GM15510 (cell line): ENCODE results near the gene CD48.

Source experiments
- POLR2A ChIP-seq: IDR thresholded peaks from 3 replicates; pipeline ENCODE4 v1.6.1; 2011; ENCODE audit warnings: borderline replicate concordance; ENCODE audit not compliant: insufficient read length; ENCODE audit errors: extremely low read depth

CD48 gene

DNA sequence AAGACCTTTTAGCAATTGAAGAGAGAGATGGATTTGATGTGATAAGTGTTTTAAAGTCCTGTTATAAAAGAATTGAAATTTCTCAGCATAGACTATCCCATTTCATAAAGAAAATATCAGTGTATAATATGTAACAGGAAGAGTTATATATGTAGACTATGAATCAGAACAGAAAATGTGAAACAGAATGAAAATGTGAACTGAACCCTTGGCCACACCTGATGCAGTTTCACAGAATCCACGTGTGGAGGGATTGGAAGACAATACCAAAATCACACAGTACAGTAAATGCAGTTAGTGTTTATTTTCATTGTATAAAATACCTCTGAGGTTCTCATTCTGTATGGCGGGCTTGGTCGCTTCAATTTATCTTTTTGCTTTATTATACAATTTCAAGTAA lies 54.9 kb downstream of the CD48 start:
- no peak for TF ChIP-seq POLR2A

GRCh38 chr1:160653620-160654016 lies 58.0 kb downstream of the CD48 start:
- TF ChIP-seq POLR2A = no peak

DNA sequence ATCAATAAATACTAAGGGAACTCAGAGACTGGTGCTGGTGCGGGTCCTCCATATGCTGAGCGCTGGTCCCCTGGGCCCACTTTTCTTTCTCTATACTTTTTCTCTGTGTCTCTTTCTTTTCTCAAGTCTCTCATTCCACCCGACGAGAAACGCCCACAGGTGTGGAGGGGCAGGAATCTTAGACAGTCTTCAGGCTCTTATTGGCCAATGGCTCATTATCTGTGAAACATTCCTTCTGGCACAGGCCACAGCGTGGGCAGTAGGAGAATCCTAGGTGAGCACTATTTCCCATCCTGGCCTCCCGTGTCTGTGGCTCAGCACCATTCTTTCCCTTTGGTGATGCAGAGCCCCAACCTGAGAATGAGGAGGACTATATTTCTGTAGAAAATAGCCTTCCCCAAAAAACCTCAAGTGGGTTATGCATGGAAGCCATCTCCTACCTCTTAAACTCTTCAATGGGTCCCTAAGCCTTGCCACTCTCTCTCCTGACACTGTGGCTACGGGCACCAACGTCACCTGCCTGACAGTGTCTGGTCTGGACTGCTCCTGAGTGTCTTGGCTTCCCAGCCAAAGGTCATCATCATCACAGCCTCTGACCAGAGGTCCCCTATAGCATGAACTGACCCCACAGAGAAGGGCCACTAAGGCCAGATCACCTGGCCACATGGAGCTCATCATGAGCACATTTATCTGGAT lies 58.5 kb downstream of the CD48 start:
- TF ChIP-seq POLR2A = peak; percentile 26

DNA sequence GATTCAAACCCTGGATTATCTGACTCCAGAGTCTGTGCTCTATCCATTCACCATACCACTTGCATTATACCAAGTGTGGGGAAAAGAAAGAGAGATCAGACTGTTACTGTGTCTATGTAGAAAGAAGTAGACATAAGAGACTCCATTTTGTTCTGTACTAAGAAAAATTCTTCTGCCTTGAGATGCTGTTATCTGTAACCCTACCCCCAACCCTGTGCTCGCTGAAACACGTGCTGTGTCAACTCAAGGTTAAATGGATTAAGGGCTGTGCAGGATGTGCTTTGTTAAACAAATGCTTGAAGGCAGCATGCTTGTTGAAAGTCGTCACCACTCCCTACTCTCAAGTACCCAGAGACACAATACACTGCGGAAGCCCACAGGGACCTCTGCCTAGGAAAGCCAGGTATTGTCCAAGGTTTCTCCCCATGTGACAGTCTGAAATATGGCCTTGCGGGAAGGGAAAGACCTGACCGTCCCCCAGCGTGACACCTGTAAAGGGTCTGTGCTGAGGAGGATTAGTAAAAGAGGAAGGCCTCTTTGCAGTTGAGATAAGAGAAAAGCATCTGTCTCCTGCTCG lies 59.5 kb downstream of the CD48 start:
- peak; percentile 32 for TF ChIP-seq POLR2A

DNA sequence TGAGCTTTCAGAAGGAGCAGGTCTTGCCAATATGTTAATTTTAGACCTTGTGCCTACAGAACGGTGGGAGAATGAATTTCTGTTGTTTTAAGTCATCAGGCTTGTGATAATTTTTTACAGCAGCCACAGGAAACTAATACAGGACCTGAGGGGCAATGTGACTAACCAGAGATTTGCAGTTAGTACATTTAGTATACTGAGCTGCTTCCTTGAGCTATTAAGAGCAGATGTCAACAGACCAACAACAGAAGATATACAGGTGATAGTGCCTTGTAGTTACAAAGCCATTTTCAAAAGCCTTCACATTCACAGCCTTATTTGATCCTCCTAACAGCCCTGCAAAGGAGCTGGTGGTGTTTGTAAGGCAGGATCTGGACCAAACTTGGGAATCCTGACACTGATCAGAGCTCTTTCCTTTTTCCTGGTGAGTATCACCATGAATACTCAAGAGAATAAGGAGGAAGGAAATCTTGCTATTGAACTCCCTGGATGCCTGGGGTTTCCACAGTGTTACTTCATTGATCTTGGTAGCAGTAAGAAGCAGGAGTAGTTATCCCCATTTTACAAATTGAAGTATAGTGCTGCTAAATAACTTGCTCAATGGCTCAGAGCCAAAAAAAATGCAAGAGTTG lies 60.1 kb downstream of the CD48 start:
- no peak for TF ChIP-seq POLR2A

GRCh38 chr1:160647329-160647720 lies 64.3 kb downstream of the CD48 start:
- no peak for TF ChIP-seq POLR2A

- TF ChIP-seq POLR2A = peak; percentile 93
Measured at GRCh38 chr1:160646711-160647328, 64.8 kb downstream of the CD48 start, which contains the start of gene SLAMF1. Gene SLAMF1, minus strand, starts transcription at chr1:160647044. Its CDS starts 99 bp downstream, at chr1:160646945.

- TF ChIP-seq POLR2A = no peak
Measured at GRCh38 chr1:160646180-160646579, 65.4 kb downstream of the CD48 start.

GRCh38 chr1:160645386-160646130 lies 66.1 kb downstream of the CD48 start:
- peak; percentile 41 for TF ChIP-seq POLR2A

- peak; percentile 41 for TF ChIP-seq POLR2A
Measured at GRCh38 chr1:160644399-160644798, 67.2 kb downstream of the CD48 start.

DNA sequence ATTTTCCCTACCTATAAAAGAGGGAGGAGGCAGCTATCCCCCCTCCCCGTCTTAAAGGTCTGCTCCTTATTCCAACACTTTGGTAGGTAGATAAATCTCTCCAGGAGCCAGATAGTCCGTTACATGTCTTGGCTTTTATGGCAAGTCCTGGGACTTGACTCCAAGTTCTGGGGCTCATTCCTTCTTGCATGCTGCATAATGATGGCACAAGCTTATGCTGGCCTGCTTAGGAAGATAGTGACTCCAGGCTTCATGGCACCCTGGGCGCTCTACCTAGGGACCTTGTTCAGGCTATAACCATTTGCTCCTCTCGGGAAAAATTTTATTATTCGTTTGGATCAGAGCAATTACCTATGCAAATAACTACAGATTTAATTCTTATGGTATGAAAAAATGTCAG lies 68.5 kb downstream of the CD48 start:
- TF ChIP-seq POLR2A = no peak

- no peak for TF ChIP-seq POLR2A
Measured at GRCh38 chr1:160642281-160642644, 69.4 kb downstream of the CD48 start.

DNA sequence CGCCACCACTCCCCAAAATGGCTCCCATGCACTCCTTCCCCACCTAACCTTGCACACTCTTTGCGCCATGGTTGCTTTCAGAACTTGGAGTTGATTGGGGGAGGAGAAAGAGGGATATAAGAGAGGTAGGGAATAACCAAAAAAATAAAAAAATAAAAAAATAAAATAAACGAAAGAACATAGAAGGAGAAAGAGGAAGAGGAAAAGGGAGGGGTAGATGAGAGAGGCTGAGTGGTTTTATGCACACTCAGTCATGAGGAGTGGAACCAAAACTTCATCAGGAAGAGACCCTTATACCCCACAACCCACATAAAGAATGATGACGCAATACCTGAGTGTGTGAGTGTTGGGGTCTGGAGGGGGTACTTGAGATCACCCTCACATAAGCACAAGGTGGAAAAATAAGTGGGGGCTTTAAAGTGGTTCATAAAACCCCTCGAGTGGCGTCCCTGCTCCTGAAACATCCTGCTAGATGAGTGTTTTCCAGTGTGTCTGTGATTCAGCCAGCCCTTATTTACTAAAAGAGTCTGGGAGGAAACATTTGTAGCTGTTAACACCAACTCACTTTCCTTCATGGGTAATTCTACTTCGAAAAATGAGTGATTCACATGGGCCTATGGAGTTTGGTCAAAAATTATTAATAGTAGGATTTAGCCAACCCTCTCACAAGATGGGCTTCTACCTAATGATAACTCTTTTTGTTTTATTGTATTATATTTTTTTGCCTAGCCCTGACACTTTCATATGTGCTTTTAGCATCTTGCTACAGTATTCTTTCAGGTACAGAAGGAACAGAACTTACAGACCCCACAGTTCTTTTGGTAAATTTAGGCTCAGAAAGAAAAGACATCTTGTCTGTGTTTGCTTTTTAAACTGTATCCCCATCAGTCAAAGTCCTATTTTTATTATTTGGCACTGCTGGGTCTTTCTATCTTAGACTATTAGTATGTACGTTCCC lies 70.0 kb downstream of the CD48 start:
- peak; percentile 37 for TF ChIP-seq POLR2A
